ENCODE results near the gene NARS2.
"Not testable (repeated sequence)": the region's sequence is repeated elsewhere in the genome, so short reads cannot be mapped to it uniquely, and the experiment has no call there.

NARS2 gene

GRCh38 chr11:78547931-78548705 lies 26.5 kb downstream of the NARS2 start:
- no peak for DNase-seq (ENCODE audit: low read depth in 1 of 2, low spot score in 1 of 2)

- no peak for DNase-seq (ENCODE audit: low read depth in 1 of 2, low spot score in 1 of 2)
Measured at GRCh38 chr11:78542007-78542406, 32.7 kb downstream of the NARS2 start.

- no peak for DNase-seq (ENCODE audit: low read depth in 1 of 2, low spot score in 1 of 2)
Measured at GRCh38 chr11:78541537-78541936, 33.1 kb downstream of the NARS2 start.

GRCh38 chr11:78540256-78540655 lies 34.4 kb downstream of the NARS2 start:
- DNase-seq (ENCODE audit: low read depth in 1 of 2, low spot score in 1 of 2) = no peak

GRCh38 chr11:78539506-78539905 lies 35.2 kb downstream of the NARS2 start:
- no peak for DNase-seq (ENCODE audit: low read depth in 1 of 2, low spot score in 1 of 2)

GRCh38 chr11:78536933-78537332 lies 37.7 kb downstream of the NARS2 start:
- DNase-seq (ENCODE audit: low read depth in 1 of 2, low spot score in 1 of 2) = no peak

GRCh38 chr11:78535920-78536319 lies 38.7 kb downstream of the NARS2 start:
- no peak for DNase-seq (ENCODE audit: low read depth in 1 of 2, low spot score in 1 of 2)

- DNase-seq (ENCODE audit: low read depth in 1 of 2, low spot score in 1 of 2) = no peak
Measured at GRCh38 chr11:78535027-78535426, 39.6 kb downstream of the NARS2 start.

GRCh38 chr11:78533399-78533798 lies 41.3 kb downstream of the NARS2 start:
- DNase-seq (ENCODE audit: low read depth in 1 of 2, low spot score in 1 of 2) = no peak

GRCh38 chr11:78532991-78533390 lies 41.7 kb downstream of the NARS2 start:
- DNase-seq (ENCODE audit: low read depth in 1 of 2, low spot score in 1 of 2) = no peak

- DNase-seq (ENCODE audit: low read depth in 1 of 2, low spot score in 1 of 2) = no peak
Measured at GRCh38 chr11:78526497-78527146, 48.0 kb downstream of the NARS2 start.

GRCh38 chr11:78525720-78526119 lies 48.9 kb downstream of the NARS2 start:
- no peak for DNase-seq (ENCODE audit: low read depth in 1 of 2, low spot score in 1 of 2)

GRCh38 chr11:78520230-78520629 lies 54.4 kb downstream of the NARS2 start:
- DNase-seq (ENCODE audit: low read depth in 1 of 2, low spot score in 1 of 2) = no peak

- DNase-seq (ENCODE audit: low read depth in 1 of 2, low spot score in 1 of 2) = no peak
Measured at GRCh38 chr11:78516281-78516680, 58.4 kb downstream of the NARS2 start.

- DNase-seq (ENCODE audit: low read depth in 1 of 2, low spot score in 1 of 2) = no peak
Measured at GRCh38 chr11:78514922-78515502, 59.7 kb downstream of the NARS2 start.

GRCh38 chr11:78513085-78513484 lies 61.6 kb downstream of the NARS2 start:
- DNase-seq (ENCODE audit: low read depth in 1 of 2, low spot score in 1 of 2) = not testable (repeated sequence)

GRCh38 chr11:78510597-78510996 lies 64.1 kb downstream of the NARS2 start:
- DNase-seq (ENCODE audit: low read depth in 1 of 2, low spot score in 1 of 2) = no peak

- no peak for DNase-seq (ENCODE audit: low read depth in 1 of 2, low spot score in 1 of 2)
Measured at GRCh38 chr11:78510025-78510596, 64.6 kb downstream of the NARS2 start.

GRCh38 chr11:78504708-78505107 lies 70.0 kb downstream of the NARS2 start:
- DNase-seq (ENCODE audit: low read depth in 1 of 2, low spot score in 1 of 2) = no peak

- no peak for DNase-seq (ENCODE audit: low read depth in 1 of 2, low spot score in 1 of 2)
Measured at GRCh38 chr11:78504181-78504580, 70.5 kb downstream of the NARS2 start.

- DNase-seq (ENCODE audit: low read depth in 1 of 2, low spot score in 1 of 2) = no peak
Measured at GRCh38 chr11:78499971-78500370, 74.7 kb downstream of the NARS2 start.

GRCh38 chr11:78497293-78497692 lies 77.4 kb downstream of the NARS2 start:
- DNase-seq (ENCODE audit: low read depth in 1 of 2, low spot score in 1 of 2) = no peak

Measured in activated CD4-positive, alpha-beta T cell treated with anti-CD3 and anti-CD28 coated beads, Interleukin-2, amount 50 U/mL, for 24 hours (primary cell).